NCI-H146 (cell line): ENCODE measurements around the gene SLC51A.
A peak's percentile ranks its signal among the peaks of the same experiment; 100 is the strongest.

Experiments used
- DNase-seq: peaks from one replicate; lab custom pipeline; 2025; lab: John Stamatoyannopoulos, UW

The SLC51A gene

GRCh38 chr3:196215493-196216020 is 777 bp upstream of the SLC51A start:
- DNase-seq = no peak

DNA sequence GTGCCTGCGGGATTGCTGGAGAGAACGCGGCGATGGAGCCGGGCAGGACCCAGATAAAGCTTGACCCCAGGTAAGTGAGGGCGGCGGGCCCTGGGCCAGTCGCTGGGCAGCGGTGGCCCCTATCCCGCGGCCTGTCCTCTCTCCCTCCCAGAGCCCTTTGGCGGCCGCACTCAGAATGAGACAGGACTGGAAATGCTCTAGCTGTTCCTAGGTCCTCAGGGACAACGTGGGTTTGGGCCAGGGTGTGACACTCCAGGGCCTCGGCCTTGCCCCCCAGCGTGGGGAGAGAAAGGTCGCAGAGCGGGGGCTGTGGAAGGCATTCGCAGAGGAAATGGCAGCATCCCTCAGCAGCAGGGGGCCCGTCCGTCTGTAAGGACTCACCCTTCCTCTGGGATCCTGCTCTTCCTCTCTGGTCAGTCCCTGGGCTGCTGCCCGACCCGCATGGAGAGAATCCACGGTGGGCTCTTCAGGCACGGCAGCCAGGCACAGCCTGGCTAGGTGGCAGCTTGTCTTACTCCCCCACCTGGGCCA is 412 bp downstream of the SLC51A start:
- no peak for DNase-seq

DNA sequence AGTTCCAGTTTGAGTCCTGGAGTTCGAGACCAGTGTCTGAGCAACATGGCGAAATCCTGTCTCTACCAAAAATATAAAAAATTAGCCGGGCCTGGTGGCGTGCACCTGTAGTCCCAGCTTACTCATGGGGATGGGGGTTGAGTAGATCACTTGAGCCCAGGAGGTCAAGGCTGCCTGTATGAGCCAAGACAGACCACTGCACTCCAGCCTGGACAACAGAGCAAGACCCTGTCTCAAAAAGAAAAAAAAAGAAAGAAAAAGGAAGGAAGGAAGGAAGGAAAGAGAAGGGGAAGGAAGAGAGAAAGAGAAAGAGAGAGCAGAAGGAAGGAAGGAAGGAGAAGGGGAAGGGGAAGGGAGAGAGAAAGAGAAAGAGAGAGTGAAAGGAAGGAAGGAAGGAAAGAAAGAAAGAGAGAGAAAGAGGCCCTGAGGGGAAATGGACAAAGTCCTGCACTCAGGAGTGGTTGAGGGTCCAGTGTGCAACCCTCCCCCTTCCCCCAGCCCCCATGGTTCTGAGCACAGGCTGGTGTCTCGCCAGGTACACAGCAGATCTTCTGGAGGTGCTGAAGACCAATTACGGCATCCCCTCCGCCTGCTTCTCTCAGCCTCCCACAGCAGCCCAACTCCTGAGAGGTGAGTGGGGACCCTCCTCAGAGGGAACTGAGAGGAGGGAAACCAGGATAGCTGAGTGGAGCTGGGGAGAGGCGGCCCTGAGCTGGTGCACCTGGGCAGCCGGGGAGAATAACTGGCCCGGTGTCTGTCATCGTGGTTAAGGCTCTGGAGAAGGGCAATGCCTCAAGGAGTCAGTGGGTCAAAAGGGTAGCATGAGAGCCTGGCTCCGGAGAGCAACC is 1.2 kb downstream of the SLC51A start:
- no peak for DNase-seq

DNA sequence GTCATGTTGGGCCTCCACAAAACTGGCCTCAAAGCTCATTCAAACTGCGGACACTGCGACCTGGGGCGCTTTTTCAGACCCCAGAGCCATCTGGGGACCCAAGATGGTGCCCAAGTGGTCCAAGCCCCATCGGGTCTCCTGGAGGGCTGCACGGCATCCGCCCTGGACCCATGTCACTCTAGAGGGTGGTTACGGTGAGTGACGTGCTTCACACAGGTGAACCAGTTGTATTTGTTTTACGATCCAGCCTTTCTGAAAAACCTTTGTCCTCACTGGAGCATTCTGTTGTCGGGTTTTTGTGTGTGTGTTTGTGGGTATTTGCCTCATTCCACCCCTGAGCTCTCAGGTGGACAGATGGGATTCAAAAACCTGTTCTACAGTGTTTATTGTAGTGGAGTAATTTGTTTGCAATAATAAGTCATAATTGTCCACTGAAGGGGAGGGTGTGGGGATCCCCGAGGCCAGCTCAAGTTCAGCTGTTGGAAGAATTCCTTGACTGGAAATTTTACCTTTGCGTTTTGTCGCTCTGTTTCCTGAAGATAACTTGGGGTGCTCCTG is 1.9 kb downstream of the SLC51A start:
- DNase-seq = no peak

DNA sequence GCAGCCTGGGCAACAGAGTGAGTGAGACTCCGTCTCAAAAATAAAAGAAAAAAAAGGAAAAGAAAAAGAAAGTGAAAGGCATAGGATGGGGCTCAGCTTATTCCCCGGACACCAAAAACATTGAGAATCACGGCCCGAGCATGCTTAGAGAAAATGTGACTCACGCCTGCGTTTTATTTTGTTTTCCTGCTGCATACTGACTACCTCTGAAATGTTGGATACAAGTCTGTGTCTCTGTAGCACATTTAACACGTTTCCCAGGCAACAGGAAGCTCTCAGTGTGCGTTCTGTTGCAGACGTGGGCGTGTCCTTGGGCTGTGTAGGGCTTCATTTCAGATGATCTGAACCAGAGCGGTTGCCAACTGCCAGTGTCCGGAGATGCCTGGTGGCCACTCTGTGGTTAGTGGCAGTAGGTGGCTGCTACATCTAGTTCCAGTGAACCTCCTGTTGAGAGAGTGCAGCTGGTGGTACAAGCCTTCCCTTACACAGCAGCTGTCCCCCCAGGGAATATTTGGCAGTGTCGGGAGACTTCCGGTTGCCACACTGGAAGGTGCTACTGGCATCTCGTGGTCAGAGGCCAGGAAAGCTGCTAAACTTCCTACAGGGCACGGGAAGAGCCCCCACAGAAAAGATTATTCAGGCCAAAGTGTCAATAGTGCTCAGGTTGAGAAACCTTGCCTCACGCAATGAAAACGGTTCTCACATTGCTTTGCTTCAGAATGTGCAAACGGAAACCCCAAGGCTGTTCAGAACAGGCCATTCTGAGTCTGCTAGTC is 3.0 kb downstream of the SLC51A start:
- peak; percentile 86 for DNase-seq

- DNase-seq = no peak
Measured at GRCh38 chr3:196219970-196220311, 3.6 kb downstream of the SLC51A start.

GRCh38 chr3:196220587-196220986 is 4.3 kb downstream of the SLC51A start:
- DNase-seq = no peak

- DNase-seq = no peak
Measured at GRCh38 chr3:196220991-196221390, 4.7 kb downstream of the SLC51A start.

DNA sequence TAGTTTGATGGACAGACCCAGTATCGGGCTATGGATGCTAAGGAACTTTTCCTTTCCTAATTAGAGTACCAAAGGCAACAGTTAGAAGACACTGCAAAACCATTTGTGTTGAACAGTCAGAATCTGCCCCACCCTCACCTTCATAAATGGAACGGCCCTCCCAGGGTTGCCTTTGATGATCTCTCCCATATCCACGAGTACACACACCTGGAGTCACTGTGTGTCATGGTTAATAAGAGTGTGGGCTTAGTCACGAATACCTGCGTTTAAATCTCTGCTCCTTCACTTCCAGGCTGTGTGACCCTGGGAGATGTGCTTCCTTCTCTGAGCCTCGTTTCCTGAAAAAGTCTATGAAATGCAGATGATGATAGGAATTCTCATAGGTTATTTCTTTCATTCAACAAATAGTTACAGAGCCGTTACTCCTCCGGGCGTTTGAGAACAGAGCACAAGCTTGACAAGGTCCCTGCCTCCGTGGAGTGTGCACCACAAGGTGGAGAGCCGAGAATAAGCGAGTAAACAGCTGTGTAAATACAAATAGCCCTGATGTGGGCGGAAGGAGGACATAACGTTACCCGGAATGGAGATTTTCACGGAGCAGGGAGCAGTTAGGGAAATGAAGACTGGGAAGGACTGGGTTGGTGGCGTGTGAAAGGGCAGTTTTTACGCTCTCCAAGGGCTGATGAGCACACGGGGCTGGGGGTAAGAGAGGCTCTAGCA is 6.7 kb downstream of the SLC51A start:
- DNase-seq = peak; percentile 28

GRCh38 chr3:196225086-196225485 is 8.8 kb downstream of the SLC51A start:
- DNase-seq = no peak

DNA sequence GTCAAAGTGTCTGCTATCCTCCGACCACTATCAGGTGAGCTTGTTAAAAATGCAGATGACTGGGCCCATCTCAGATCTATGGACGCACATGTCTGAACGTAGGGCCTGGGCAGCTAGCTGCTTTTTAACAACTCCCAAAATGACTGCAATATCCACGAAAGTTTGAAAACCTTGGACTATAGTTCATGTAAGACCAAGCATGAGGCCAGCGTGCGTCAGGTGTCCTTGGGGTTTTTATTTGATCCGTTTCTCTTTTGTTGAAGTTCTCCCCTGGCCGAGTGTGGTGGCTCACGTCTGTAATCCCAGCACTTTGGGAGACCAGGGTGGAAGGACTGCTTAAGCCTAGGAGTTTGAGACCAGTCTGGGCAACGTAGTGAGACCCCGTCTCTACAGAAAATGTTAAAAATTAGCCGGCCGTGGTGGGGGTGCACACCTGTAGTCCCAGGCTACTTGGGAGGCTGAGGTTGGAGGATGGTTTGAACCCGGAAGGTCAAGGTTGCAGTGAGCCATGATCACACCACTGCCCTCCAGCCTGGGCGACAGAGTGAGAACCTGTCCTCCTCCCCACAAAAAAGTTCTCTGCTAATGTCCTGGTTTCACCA is 9.5 kb downstream of the SLC51A start:
- no peak for DNase-seq

DNA sequence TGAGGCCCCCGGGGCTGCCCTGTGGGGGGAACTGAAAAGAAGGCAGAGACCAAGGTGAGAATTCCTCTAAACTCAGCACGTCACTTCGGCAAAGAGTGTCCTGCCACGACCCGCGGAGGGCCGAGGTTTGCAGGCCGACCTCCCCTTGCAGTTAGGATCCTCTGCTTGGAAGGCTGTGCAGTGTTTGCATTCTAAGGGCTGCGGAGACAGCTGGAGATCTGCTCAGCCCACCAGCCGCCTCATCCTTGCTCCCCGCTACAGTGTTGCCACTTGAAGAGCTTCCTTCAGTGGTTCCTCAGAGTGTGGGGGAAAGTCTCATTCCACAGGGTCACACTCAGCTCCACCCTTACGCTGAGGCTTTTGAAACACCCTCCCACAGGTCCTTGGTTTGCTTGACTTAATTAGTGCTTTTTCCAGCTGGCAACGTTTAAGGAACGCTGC is 10.8 kb downstream of the SLC51A start:
- DNase-seq = no peak

DNA sequence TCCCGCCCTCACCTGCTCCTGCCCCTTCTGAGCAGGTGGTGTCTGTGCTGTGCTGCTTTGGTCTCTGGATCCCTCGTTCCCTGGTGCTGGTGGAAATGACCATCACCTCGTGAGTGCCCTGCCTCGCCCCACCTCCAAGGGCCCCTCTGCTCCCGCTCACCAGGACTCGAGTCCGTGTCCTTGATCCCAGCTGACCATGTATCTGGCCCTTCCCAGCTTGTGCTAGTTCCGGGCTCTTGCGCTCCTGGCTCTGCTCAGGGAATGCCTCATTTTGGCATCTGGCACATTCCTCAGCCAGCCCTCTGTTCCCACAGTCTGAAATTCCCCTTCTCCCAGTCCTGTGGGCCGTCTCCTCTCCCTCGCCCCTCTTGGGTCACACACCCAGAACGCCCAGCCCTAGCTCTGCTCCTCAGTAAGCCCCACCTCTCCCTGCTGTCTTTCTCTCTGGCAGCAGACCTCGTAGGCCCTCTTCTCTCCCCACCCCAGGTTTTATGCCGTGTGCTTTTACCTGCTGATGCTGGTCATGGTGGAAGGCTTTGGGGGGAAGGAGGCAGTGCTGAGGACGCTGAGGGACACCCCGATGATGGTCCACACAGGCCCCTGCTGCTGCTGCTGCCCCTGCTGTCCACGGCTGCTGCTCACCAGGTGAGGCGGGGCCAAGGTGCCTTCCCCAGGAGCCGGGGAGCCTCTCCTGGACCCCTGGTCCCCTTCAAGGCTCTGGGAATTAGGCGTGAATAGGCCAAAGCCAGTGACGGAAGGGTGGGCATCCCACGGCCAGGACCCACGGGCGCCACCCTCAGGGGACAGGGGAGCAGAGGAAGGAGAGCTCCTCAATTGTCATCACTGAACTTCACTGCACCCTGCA is 11.5 kb downstream of the SLC51A start:
- no peak for DNase-seq

GRCh38 chr3:196232154-196232881 is 16.0 kb downstream of the SLC51A start:
- no peak for DNase-seq

GRCh38 chr3:196232882-196233251 is 16.5 kb downstream of the SLC51A start:
- no peak for DNase-seq

DNA sequence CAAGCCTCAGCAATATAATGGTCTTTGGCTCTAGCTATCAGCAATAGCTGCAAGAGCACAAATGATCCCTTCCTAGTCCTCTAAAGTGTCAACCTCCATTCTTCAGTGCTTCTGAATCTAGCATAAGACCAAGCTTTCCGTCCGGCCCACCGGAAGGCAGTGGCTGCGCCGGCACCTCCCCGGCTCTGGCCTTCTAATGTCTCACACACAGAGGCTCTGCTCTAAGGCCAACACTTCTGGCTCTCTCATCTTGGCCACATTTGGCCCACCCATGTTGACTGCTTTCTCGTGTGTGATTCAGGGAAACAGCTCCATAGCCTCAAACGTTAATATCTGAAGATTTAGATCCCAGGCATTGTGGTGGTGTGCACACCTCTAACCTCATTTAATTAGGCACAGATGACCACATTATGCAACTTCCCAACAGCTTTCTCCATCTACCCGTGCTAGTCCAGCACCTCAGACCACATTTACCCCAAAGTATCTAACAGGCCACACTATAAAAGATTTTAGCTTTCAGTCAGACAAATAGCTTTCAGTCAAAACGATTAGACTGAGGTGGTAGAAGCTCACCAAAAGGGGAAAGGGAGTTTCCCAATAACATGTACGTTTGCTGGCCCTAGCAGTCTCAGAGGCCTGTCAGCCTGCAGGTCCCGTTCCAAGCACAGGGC is 19.3 kb downstream of the SLC51A start:
- no peak for DNase-seq

GRCh38 chr3:196236223-196236622 is 19.9 kb downstream of the SLC51A start:
- DNase-seq = no peak

DNA sequence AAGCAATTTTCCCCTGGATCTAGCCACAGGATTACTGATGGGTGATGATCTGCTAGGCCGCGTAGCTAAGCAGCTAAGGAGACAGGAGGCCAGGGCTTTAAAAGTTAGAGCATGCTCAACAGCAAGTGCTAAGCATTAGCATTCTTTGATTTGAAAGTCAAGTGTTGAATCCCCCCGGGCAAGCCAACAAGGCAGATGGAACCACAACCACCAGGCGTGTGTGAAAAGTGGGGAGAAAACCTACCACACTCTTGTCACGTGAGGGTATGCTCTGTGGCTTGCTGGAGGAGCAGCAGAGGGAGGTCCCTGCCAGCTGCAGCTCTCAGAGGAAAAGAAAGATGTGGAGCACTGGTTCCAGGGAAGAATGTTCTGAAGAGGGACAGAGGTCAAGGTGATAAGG is 20.9 kb downstream of the SLC51A start:
- no peak for DNase-seq
